Measurements from ENCODE around the gene VPS33A.

Gene VPS33A

GRCh38 chr12:122250536-122250935, 15.8 kb downstream of the VPS33A start:
- peak in 1 of 14 donors; percentile 82 for DNase-seq

GRCh38 chr12:122250047-122250446, 16.2 kb downstream of the VPS33A start:
- DNase-seq = peak in 2 of 14 donors; percentile 2 to 85

GRCh38 chr12:122245553-122245952, 20.7 kb downstream of the VPS33A start:
- no peak for DNase-seq

GRCh38 chr12:122244565-122245371, 21.5 kb downstream of the VPS33A start:
- no peak for DNase-seq

- no peak for DNase-seq
These were observed 22.3 kb downstream of the VPS33A start for GRCh38 chr12:122243965-122244364.

GRCh38 chr12:122238861-122239260, 27.4 kb downstream of the VPS33A start:
- DNase-seq = no peak

GRCh38 chr12:122235741-122236140, 30.6 kb downstream of the VPS33A start:
- no peak for DNase-seq

GRCh38 chr12:122232691-122233090, 33.6 kb downstream of the VPS33A start:
- DNase-seq = no peak

GRCh38 chr12:122230798-122231197, 35.5 kb downstream of the VPS33A start:
- DNase-seq = no peak

GRCh38 chr12:122228092-122228491, 38.2 kb downstream of the VPS33A start:
- DNase-seq = no peak

GRCh38 chr12:122227341-122227740, 39.0 kb downstream of the VPS33A start:
- DNase-seq = no peak

- DNase-seq = no peak
These were observed 39.7 kb downstream of the VPS33A start for GRCh38 chr12:122226366-122227125.

- peak; percentile 96 to 100 (median 99) for DNase-seq
These were observed 40.5 kb downstream of the VPS33A start, which contains the start of gene DIABLO for GRCh38 chr12:122225683-122226365. Gene DIABLO (minus strand): TSS chr12:122226052. CDS start chr12:122226014, 38 bp downstream.

- DNase-seq = no peak
These were observed 49.8 kb downstream of the VPS33A start for GRCh38 chr12:122216445-122216844.

GRCh38 chr12:122215771-122216170, 50.5 kb downstream of the VPS33A start:
- DNase-seq = no peak

GRCh38 chr12:122208073-122208820, 58.0 kb downstream of the VPS33A start:
- peak in 1 of 14 donors; percentile 35 for DNase-seq

- DNase-seq = no peak
These were observed 58.9 kb downstream of the VPS33A start for GRCh38 chr12:122207391-122207790.

- DNase-seq = no peak
These were observed 59.3 kb downstream of the VPS33A start for GRCh38 chr12:122206976-122207375.

- DNase-seq = no peak
These were observed 60.0 kb downstream of the VPS33A start for GRCh38 chr12:122206111-122206881.

- DNase-seq = peak in 1 of 14 donors; percentile 35
These were observed 61.0 kb downstream of the VPS33A start for GRCh38 chr12:122205053-122205925.
